Esophagus muscularis mucosa (tissue), 3 donors: ENCODE data around the gene LIFR.

Experiments
- CTCF ChIP-seq, 3 experiments: fragments of 200-600 bp in 2 of 3; fragments of 450-650 bp in 1 of 3; sonication (generic) in 2 of 3; IDR thresholded peaks; one replicate each; pipeline ENCODE4 v1.5.1; 2017 to 2019; ENCODE audit warnings: antibody characterized with exemption in 3 of 3, mild to moderate bottlenecking in 2 of 3, moderate library complexity in 1 of 3
- POLR2A ChIP-seq: fragments of 450-650 bp; IDR thresholded peaks from one replicate; pipeline ENCODE4 v1.6.1; 2017; ENCODE audit warnings: antibody characterized with exemption, moderate library complexity, mild to moderate bottlenecking, low read depth

GRCh38 chr5:38538161-38538560 lies 18.3 kb downstream of the LIFR start:
- TF ChIP-seq POLR2A = no peak
- no peak for TF ChIP-seq CTCF (IDR thresholded peaks at IDR 0.05)
